Stimulated activated CD4-positive, alpha-beta T cell treated with anti-CD3 and anti-CD28 coated beads, Interleukin-2, amount 100 ng/mL, for 24 hours (primary cell): ENCODE results near the gene FBLIM1.

Experiments used
- DNase-seq, 2 donors: peaks; one replicate each; pipeline ENCODE4 v3.0.0-alpha.2; 2020

Gene FBLIM1

GRCh38 chr1:15731735-15732685 is 26.6 kb upstream of the FBLIM1 start:
- no peak for DNase-seq

- no peak for DNase-seq
These were observed 25.9 kb upstream of the FBLIM1 start for GRCh38 chr1:15732686-15733081.

GRCh38 chr1:15733218-15733725 is 25.3 kb upstream of the FBLIM1 start:
- no peak for DNase-seq

- DNase-seq = no peak
These were observed 24.8 kb upstream of the FBLIM1 start for GRCh38 chr1:15733726-15734226.

GRCh38 chr1:15734296-15734695 is 24.3 kb upstream of the FBLIM1 start:
- DNase-seq = no peak

GRCh38 chr1:15734901-15735300 is 23.7 kb upstream of the FBLIM1 start:
- DNase-seq = no peak

GRCh38 chr1:15735304-15736037 is 23.1 kb upstream of the FBLIM1 start:
- DNase-seq = no peak

- DNase-seq = no peak
These were observed 22.3 kb upstream of the FBLIM1 start, which contains the start of gene SLC25A34 for GRCh38 chr1:15736038-15736891. SLC25A34 (plus strand) TSS chr1:15736258; CDS start chr1:15736486, 228 bp downstream.

GRCh38 chr1:15736892-15737261 is 21.7 kb upstream of the FBLIM1 start:
- no peak for DNase-seq

- DNase-seq = no peak
These were observed 21.0 kb upstream of the FBLIM1 start for GRCh38 chr1:15737324-15738319.

GRCh38 chr1:15738416-15739113 is 20.0 kb upstream of the FBLIM1 start:
- no peak for DNase-seq

GRCh38 chr1:15739259-15739658 is 19.3 kb upstream of the FBLIM1 start:
- no peak for DNase-seq

- no peak for DNase-seq
These were observed 18.9 kb upstream of the FBLIM1 start for GRCh38 chr1:15739745-15740144.

- DNase-seq = peak; percentile 71 to 76
These were observed 17.4 kb upstream of the FBLIM1 start for GRCh38 chr1:15740924-15741850.

- no peak for DNase-seq
These were observed 16.2 kb upstream of the FBLIM1 start, which contains the start of gene TMEM82 for GRCh38 chr1:15742339-15742801. TMEM82 (plus strand) TSS chr1:15742499; CDS start chr1:15742560, 61 bp downstream.

- no peak for DNase-seq
These were observed 14.4 kb upstream of the FBLIM1 start for GRCh38 chr1:15744122-15744679.

GRCh38 chr1:15747378-15747777 is 11.2 kb upstream of the FBLIM1 start:
- no peak for DNase-seq

- DNase-seq = no peak
These were observed 10.3 kb upstream of the FBLIM1 start for GRCh38 chr1:15748264-15748663.
